NOMO-1 (cell line): Measurements from ENCODE around the gene STPG1.

Experiments used
- DNase-seq, 2 experiments: peaks; one replicate each; lab custom pipeline; 2025; ENCODE audit not compliant: unreplicated experiment in 2 of 2; lab: John Stamatoyannopoulos, UW

Gene STPG1

GRCh38 chr1:24374891-24375786, 38.4 kb downstream of the STPG1 start:
- no peak for DNase-seq

- no peak for DNase-seq
Observed at GRCh38 chr1:24373710-24374109, 39.9 kb downstream of the STPG1 start.

GRCh38 chr1:24373044-24373443, 40.5 kb downstream of the STPG1 start:
- no peak for DNase-seq

- DNase-seq = no peak
Observed at GRCh38 chr1:24369801-24370200, 43.8 kb downstream of the STPG1 start.

DNA sequence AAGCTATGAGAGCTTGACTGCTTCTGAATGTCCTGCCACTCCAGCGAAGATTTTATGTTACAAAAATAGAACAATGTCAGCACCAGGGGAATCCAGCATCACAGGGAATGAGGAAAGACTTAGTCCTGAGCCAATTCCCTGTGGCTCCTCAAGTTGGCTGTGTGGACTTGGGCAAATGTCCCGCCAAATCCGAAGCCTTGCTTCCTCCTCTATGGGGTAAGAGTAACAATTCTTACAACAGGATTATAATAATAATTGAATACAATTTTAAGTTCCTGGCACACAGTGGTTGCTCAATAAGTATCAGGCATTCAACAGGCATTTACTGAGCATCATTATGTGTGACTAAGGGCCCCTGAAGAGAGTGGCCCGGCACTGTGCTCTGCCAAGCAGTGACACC, 44.4 kb downstream of the STPG1 start:
- no peak for DNase-seq

DNA sequence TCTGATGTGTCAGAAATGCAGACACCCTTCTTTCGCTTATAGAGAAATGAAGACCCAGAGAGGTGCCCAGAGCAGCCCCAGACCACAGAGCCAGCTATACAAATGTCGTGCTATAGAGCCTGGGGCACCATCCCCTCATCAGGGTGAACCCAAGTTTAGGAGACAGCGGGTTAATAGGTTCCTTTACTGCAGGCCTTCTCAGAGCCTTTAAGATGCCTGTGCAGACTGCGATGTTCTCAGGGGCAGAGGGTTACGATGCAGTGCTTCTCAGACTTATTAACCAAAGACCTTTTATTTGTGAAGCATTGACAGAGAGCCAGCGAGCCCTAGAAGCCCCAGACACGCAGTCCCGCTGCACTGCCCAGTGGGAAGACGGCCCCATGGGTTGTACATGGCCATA, 46.9 kb downstream of the STPG1 start:
- no peak for DNase-seq

- peak; percentile 73 to 95 for DNase-seq
Observed at GRCh38 chr1:24364975-24365678, 48.5 kb downstream of the STPG1 start.

- no peak for DNase-seq
Observed at GRCh38 chr1:24364605-24364974, 49.0 kb downstream of the STPG1 start.

GRCh38 chr1:24363994-24364393, 49.6 kb downstream of the STPG1 start:
- DNase-seq = no peak

DNA sequence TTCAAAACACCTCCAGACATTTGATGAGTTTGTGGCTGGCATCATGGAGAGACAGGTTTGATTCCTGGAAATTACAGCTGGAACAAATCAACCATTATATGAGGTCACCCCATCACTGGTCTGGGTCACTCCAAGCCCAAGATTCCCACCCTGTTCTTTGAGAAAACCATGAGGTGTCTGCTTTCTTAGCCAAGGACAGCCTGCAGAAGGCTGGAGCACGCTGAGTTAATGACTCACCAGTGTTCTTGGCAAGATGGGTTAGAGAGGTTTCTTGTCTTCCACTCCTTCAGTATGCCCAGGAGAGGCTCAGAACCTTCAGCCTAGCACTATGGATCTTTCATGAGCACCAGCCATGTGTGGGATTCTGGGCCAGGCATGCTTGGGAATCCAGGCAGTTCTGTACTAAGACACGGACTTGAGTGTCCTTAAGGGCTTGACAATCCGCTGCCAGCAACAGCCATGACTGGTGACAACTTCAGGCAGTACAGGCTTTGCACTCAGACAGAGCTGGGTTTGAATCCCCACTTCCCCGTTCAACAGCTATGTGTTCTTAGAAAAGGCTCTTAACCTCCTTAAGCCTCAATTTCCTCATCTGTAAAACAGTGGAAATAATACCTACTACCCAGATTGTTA, 50.5 kb downstream of the STPG1 start:
- DNase-seq = no peak

- no peak for DNase-seq
Observed at GRCh38 chr1:24362396-24362795, 51.2 kb downstream of the STPG1 start.

GRCh38 chr1:24361811-24362210, 51.8 kb downstream of the STPG1 start:
- DNase-seq = no peak

- DNase-seq = no peak
Observed at GRCh38 chr1:24360681-24361080, 52.9 kb downstream of the STPG1 start.

- DNase-seq = no peak
Observed at GRCh38 chr1:24357038-24357437, 56.5 kb downstream of the STPG1 start.

DNA sequence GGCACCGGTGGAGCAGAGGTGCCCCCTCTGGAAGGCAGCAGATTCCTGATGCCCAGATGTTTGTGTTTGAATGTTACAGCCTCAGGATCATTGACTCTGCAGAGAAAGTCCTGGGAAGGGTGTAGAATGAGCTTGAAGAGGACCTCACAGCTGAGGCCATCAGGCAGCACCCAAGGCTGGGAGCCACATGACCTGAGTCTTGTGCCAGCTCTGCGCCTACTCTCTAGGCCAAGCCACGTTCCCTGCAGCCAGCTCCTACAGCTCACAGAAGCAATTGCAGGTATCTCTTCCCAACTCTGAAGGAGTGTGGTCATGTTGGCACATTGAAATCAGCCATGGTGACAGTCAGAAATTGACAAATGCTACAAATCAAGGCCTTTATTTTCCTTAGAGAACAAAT, 58.1 kb downstream of the STPG1 start:
- DNase-seq = no peak

DNA sequence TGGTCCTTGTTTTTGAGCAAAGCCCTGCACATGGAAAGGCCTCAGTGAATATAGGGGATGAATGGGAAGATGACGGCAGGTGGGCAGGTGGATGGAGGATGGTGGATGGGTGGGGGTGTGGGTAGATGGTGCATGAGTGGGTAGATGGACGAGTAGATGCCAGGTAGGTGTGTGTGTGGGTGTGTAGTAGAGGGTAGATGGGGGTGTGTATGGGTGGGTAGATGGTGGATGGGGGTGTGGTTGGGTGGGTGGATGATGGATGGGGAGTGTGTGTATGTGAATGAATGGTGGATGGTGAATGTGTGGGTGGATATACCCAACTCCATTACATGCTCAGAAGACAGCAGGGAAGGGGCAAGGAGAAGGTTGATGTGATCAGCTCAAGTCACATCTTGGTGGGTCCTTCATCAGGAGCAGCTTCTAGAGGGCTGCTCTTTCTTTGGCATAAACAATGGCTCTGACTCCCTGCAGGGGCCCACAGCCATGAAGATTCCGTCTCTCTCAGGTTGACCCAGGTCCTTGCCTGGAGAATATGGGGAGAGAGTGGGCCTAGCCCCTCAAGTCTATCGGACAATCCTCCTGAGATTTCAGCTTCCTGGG, 60.2 kb downstream of the STPG1 start:
- DNase-seq = no peak

DNA sequence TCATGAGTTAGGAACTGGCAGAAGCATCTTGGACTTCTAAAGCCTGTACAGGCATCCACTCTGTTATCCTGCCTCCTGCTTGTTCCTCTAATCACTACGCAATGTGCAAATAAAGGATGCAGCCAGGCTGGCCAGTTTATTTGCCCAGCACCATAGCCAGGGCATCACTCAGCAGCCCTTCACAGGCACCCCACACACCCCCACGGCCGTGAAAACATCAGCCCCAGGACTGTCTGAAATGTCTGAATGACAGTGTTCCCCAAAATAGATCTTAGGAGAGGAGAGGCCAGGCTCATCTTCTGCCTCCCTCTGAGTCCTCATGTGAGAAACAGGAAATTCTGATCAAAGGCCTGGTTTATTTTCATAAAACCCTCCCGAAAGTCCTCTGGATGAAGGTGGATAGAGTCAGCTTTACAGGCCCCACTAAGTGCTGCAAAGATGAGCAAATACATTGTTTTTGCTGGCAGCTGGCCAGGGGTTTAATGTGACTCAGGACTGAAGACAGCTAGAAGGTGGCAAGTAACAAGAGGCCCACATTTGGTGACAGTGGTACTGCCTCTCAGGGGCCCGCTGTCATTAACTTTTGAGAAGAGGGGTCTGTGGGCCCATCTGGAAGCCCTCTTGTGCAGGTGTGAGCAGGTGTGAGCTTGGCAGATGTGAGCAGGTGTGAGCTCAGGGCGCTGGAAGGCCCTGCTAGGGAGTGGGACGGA, 61.5 kb downstream of the STPG1 start:
- no peak for DNase-seq

- DNase-seq = no peak
Observed at GRCh38 chr1:24351247-24351646, 62.3 kb downstream of the STPG1 start.

GRCh38 chr1:24349891-24350290, 63.7 kb downstream of the STPG1 start:
- no peak for DNase-seq

DNA sequence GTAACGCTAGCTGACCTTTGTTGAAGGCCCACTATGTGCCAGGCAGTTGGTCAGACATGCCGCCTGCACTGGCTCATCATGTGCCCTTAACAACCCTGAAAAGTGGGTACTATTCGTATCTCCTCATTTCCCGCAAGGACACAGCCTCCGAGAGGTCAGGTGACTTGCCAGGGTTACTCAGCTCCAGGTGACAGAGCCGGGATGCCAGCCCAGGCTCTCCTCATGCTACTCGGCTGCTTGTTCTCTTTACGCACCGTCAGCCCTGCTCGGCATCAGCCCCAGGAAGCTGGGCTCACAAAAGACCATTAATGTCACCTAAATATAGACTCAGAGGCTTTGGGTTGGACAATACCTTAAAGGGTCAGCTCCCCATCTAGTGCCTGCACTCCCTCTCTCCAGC, 65.4 kb downstream of the STPG1 start:
- DNase-seq = no peak
